Aorta (tissue), 5 donors: Measurements from ENCODE around the gene COMMD10. TPM values are rescaled to one million over a fixed set of nuclear protein-coding genes. Genes with fewer than 3 reads are reported as not detected.

Source experiments
- ATAC-seq: fragments of 200-7000 bp; cut with Tn5 transposase; one replicate; pipeline ENCODE4 v1.9.1; 2022; ENCODE audit warnings: moderate library complexity; ENCODE audit not compliant: low FRiP score
- DNase-seq, 2 donors: peaks; one replicate each; pipeline ENCODE4 v3.0.0-alpha.2; 2020
- H3K27ac ChIP-seq, 2 donors: one replicate each; pipeline ENCODE4 v1.5.1; 2013; ENCODE audit warnings: low read length in 2 of 2, mild to moderate bottlenecking in 2 of 2, moderate library complexity in 2 of 2, control low read depth in 1 of 2, inconsistent platforms in 1 of 2, low read depth in 1 of 2
- H3K27me3 ChIP-seq, 2 donors: one replicate each; pipeline ENCODE4 v1.6.1; 2013; ENCODE audit warnings: control low read depth in 1 of 2, low read length in 1 of 2, mild to moderate bottlenecking in 1 of 2, moderate library complexity in 1 of 2; ENCODE audit not compliant: insufficient read depth in 2 of 2, control insufficient read depth in 1 of 2
- H3K36me3 ChIP-seq, 2 donors: one replicate each; pipeline ENCODE4 v1.6.1; 2013; ENCODE audit warnings: control low read depth in 1 of 2, low read length in 1 of 2, mild to moderate bottlenecking in 1 of 2; ENCODE audit not compliant: insufficient read depth in 2 of 2, control insufficient read depth in 1 of 2
- H3K4me1 ChIP-seq, 2 donors: one replicate each; pipeline ENCODE4 v1.6.1; 2013; ENCODE audit warnings: low read length in 2 of 2, control low read depth in 1 of 2, mild to moderate bottlenecking in 1 of 2, moderate library complexity in 1 of 2; ENCODE audit not compliant: insufficient read depth in 2 of 2, control insufficient read depth in 1 of 2
- H3K4me3 ChIP-seq, 2 donors: one replicate each; pipeline ENCODE4 v1.5.1; 2013; ENCODE audit warnings: low read length in 2 of 2, control low read depth in 1 of 2, mild to moderate bottlenecking in 1 of 2
- H3K9me3 ChIP-seq: one replicate; pipeline ENCODE4 v1.6.1; 2013; ENCODE audit warnings: mild to moderate bottlenecking, low read length; ENCODE audit not compliant: control insufficient read depth
- WGBS, 2 donors: extraction: QIAGEN DNeasy Blood & Tissue Kit; methylation state at CpG; one replicate each; pipeline ENCODE4 v1.1.7; 2013; 5-methylcytosine and 5-hydroxymethylcytosine counted together
- intact Hi-C, 2 donors: fragments of 100-400 bp; cut with DNase I; formaldehyde crosslinking; loops; one replicate each; pipeline versions ENCODE4 v1.14.2 to v1.15.0; 2022
- polyA plus RNA-seq, 2 donors: library from polyadenylated mRNA; stranded (reverse); fragments of 200-250 nt; gene quantifications; one replicate each; pipeline ENCODE4 v1.2.3, GENCODE V29; 2013
- total RNA-seq, 2 donors: library from RNA; stranded (reverse); fragmentation: NEBNext Ultra II Directional; extraction: Animal tissue kit (Norgen Biotek cat#: 25700); gene quantifications; one replicate each; pipeline ENCODE4 v1.2.1, GENCODE V29; 2021
- donor health status: healthy with polysubstance abuse.
- donor health status: Bipolar disorder and iron deficiency.
- donor health status: DM: no; HTN: no; CAD: no.
- donor health status: DM: no; HTN: no; CAD: no.
- donor health status: DM: yes; HTN: yes; CAD: no.

The COMMD10 gene
- total and polyA plus RNA-seq, 4 donors, result 16.1 to 36.1 (median 24.1) TPM

DNA sequence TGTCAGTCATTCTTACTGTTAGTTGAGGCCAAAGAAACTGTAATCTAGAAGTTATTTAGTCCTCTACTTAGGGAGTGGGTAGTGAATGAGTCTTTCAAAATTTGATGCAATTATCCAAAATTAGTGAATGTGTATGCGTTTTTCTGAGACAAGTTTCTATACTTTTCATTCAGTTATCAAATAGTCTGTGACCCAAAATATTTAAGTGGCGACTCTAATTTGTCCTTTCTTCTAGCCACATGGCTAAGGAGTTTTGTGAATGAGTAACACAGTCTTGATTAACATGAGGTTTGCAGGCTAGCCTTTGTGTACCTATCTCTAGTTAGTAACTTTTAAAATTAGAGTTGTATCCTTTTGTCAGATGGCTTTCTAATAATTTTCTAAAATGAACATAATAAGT, 45.6 kb downstream of the COMMD10 start:
- H3K36me3 ChIP-seq, result no peaks in the 10 kb centered on the region
- DNase-seq (no peak), ATAC-seq (no peak)
- no peaks in the 10 kb centered on the region for H3K9me3 ChIP-seq
- no peaks in the 10 kb centered on the region for H3K27me3 ChIP-seq
- H3K4me1 ChIP-seq, result no peaks in the 10 kb centered on the region
- H3K4me3 ChIP-seq, result no peak overlapping the region
- intact Hi-C loops, result no loop called here
- 25 to 27% methylated on average over 2 of the region's 2 CpGs for WGBS, 2 donors
- H3K27ac ChIP-seq, result no peak overlapping the region

DNA sequence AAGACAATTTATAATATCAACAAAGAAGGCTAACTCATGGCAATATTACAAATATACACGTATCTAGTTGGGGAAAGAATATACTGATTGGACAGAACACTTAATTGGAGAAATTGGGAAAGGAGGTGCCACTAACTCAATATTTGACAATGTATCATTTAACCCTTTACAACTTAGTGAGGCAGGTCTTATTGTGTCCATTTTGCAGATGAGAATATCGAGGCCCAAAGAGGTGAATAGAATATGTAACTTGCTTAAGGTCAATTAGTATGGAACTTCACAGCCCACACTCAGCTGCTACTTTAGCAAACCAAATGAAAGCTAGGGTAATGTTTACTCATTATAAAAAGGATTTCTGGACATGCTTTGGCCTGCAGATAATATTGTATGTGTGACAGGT, 46.2 kb downstream of the COMMD10 start:
- Histone ChIP-seq H3K9me3 (no peaks in the 10 kb centered on the region), H3K36me3 (no peaks in the 10 kb centered on the region), H3K27ac (no peak overlapping the region), H3K4me3 (no peak overlapping the region), H3K4me1 (no peaks in the 10 kb centered on the region), H3K27me3 (no peaks in the 10 kb centered on the region)
- no peak for ATAC-seq
- intact Hi-C loops, result no loop called here
- 79 to 89% methylated on average over 2 of the region's 2 CpGs for WGBS, 2 donors
- no peak for DNase-seq

DNA sequence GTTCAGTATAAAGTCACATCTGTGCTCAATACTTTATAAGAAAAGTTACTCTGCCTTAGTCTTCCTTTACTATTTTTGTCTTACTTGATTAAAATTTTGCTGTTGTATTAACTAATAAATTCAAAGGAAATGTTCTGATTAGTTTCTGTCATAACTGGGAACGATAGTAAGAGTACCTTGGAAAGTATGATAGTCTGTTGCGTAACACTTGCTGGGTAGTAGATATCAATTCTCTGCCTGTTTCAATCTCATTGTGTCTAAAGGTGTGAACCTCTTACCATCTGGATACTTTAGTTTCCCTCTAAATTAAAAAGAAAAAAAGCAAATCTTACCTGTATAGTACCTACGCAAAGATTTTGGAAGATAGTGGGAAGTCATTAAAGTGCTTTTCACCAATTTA, 48.5 kb downstream of the COMMD10 start:
- intact Hi-C loops, result no loop called here
- Histone ChIP-seq H3K27ac (no peak overlapping the region), H3K27me3 (no peaks in the 10 kb centered on the region), H3K4me1 (no peaks in the 10 kb centered on the region), H3K36me3 (no peaks in the 10 kb centered on the region), H3K9me3 (no peaks in the 10 kb centered on the region), H3K4me3 (no peak overlapping the region)
- ATAC-seq (no peak), DNase-seq (no peak)
- 91 to 92% methylated on average over 3 of the region's 3 CpGs for WGBS, 2 donors

DNA sequence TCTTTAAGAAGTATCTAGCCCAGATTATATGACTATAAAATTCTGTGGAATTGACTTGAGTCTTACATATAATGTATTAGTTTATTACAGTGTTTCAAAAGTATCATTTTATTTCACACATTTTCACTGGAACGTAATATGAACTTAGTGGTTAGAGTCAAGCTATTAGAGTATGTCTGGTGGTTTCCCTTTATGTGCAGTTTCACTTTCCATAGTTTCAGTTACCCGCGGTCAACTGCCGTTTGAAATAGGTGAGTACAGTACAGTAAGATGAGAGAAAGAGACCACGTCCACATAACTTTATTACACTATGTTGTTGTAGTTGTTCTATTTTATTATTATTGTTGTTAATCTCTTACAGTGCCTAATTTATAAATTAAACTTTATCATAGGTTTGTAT, 50.5 kb downstream of the COMMD10 start:
- no peaks in the 10 kb centered on the region for H3K4me1 ChIP-seq
- H3K27me3 ChIP-seq, result no peaks in the 10 kb centered on the region
- ATAC-seq, result no peak
- H3K4me3 ChIP-seq, result no peak overlapping the region
- 85% methylated on average over 5 of the region's 5 CpGs for WGBS, 2 donors
- H3K9me3 ChIP-seq, result no peaks in the 10 kb centered on the region
- peak overlapping the region in 1 of 2 donors; percentile 14 for H3K27ac ChIP-seq
- intact Hi-C loops, result no loop called here
- no peak for DNase-seq
- H3K36me3 ChIP-seq, result no peaks in the 10 kb centered on the region

DNA sequence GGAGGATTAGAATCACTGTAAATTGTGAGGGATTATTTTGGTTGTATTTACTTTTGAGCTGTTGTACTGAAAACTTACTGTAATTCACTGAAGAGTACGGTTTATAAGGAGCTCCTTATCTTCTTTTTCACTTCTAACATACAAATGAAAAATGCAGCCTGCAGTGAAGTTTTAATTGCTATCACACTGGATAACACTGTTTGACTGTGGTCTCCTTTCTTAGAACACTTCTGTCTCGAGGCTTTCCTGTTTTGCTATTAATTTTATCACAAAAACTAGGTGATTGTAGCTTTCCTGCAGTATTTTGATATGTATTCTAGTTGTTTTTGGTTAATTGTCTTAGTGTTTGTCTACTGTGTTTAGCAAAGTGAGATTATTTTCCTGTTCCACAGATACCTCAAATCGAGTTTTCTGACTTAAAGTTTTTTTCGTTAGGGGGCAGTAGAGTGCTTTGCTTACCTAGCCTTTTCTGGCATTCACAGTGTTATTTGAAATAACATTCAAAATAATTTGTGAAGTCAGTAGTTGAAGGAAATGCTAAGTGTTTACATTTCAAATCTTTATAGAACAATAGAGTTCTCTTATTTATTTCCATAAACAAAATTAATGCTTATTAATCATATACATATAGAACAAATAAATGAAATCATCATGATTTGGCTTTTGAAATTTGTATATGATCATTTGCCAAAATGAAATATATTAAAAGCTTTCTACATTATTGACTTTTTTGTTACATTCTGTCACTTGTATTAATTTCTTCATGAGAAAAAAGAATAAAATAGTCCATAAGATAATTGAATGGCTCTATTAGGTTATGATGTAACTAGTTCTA, 52.9 kb downstream of the COMMD10 start:
- H3K27me3 ChIP-seq, result no peaks in the 10 kb centered on the region
- no peak for ATAC-seq

DNA sequence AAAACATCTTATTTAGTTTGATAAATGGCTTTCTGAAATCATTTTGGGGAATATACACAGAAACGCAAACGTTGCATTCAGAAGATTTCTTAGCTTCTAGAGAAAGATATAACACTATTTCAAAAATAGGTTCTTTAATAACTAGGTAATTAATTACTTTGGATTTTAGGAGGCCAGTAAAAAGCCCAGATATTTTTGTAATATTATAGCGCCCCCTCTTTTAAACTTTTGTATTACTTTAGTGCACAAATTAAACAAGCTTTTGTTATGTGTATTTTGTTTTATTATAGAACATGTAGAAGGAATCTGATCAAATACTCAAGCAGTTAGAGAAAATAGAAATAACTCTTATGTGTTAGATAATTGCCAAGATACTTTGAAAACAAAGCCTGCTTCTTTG, 57.7 kb downstream of the COMMD10 start:
- intact Hi-C loops, result no loop called here
- no peaks in the 10 kb centered on the region for H3K36me3 ChIP-seq
- no peaks in the 10 kb centered on the region for H3K27me3 ChIP-seq
- H3K27ac ChIP-seq, result no peak overlapping the region
- H3K4me1 ChIP-seq, result no peaks in the 10 kb centered on the region
- DNase-seq (no peak), ATAC-seq (no peak)
- WGBS, 2 donors, result 93 to 98% methylated on average over 3 of the region's 3 CpGs
- no peaks in the 10 kb centered on the region for H3K9me3 ChIP-seq
- no peak overlapping the region for H3K4me3 ChIP-seq

More for the DNA sequence above, 52.9 kb downstream of the COMMD10 start:
- DNase-seq, result no peak
- no peak overlapping the region for H3K27ac ChIP-seq
- WGBS, 2 donors, result 10% methylated on average over 4 of the region's 4 CpGs
- H3K4me1 ChIP-seq, result no peaks in the 10 kb centered on the region
- no peaks in the 10 kb centered on the region for H3K9me3 ChIP-seq
- no peak overlapping the region for H3K4me3 ChIP-seq
- intact Hi-C loops, result no loop called here
- no peaks in the 10 kb centered on the region for H3K36me3 ChIP-seq

DNA sequence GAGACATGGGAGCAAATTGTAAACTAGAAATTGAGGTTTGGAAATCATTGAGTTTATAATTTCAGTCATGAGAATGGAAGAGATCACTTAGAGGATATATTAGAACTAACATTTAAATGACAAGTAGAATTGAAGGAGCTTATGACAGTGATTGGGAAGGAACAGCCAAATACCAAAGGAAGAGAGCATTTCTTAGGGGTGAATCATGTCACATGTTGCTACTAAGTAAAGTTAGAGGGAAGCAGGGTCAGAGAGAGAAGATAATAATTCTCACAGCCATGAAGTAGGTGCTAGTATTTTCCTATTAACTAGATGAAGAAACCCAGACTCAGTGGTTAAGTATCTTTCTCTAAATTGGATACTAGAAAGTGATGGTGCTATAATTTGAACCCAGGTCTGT, 59.3 kb downstream of the COMMD10 start:
- intact Hi-C loops, result no loop called here
- no peak overlapping the region for H3K27ac ChIP-seq
- ATAC-seq (no peak), DNase-seq (no peak)
- no peaks in the 10 kb centered on the region for H3K36me3 ChIP-seq
- no peaks in the 10 kb centered on the region for H3K27me3 ChIP-seq
- H3K4me3 ChIP-seq, result no peak overlapping the region
- no peaks in the 10 kb centered on the region for H3K4me1 ChIP-seq
- H3K9me3 ChIP-seq, result no peaks in the 10 kb centered on the region

DNA sequence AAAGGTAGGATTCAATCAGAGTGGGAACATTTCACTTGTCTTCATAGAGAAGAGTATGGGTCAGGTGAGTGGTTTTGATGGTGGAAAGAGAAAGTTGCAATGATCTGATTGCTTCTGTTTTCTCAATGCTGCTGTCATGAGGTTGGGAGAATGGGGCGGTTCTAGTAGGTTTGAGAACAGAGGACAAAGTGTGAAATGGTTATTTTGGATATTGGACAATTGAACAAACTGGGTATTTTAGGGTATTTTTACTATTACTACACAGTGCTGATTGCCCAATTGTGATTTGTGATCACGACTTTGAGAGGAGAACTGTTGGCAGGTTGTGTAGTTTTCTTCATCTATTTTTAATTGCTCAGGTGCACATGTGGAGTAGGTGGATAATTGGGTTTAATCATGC, 60.2 kb downstream of the COMMD10 start:
- no peaks in the 10 kb centered on the region for H3K27me3 ChIP-seq
- no peaks in the 10 kb centered on the region for H3K9me3 ChIP-seq
- intact Hi-C loops, result no loop called here
- no peak for DNase-seq
- no peak overlapping the region for H3K4me3 ChIP-seq
- ATAC-seq, result no peak
- no peak overlapping the region for H3K27ac ChIP-seq
- no peaks in the 10 kb centered on the region for H3K4me1 ChIP-seq
- no peaks in the 10 kb centered on the region for H3K36me3 ChIP-seq
- 90 to 94% methylated on average over 2 of the region's 2 CpGs for WGBS, 2 donors

DNA sequence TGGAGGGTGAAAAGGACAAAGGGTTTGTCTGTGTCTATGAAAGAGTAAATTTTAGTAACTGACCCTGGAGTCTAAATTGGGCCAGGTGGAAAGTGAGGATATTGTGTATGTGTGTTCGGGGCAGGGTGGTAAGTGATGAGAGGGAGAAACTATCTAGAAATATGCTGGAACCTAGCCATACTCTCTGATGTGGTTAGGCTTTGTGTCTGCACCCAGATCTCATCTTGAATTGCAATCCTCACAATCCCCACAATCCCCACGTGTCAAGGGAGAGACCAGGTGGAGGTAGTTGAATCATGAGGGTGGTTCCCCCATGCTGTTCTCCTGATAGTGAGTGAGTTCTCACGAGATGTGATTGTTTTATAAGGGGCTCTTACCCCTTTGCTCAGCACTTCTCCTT, 60.6 kb downstream of the COMMD10 start:
- no peaks in the 10 kb centered on the region for H3K27me3 ChIP-seq
- H3K27ac ChIP-seq, result no peak overlapping the region
- no peak overlapping the region for H3K4me3 ChIP-seq
- H3K36me3 ChIP-seq, result no peaks in the 10 kb centered on the region
- no peak for DNase-seq
- no peaks in the 10 kb centered on the region for H3K4me1 ChIP-seq
- 82 to 88% methylated on average over 3 of the region's 3 CpGs for WGBS, 2 donors
- no peaks in the 10 kb centered on the region for H3K9me3 ChIP-seq
- intact Hi-C loops, result no loop called here
- no peak for ATAC-seq
